HCT116 (cell line): ENCODE results near the gene ARHGAP20. TPM values are rescaled to one million over a fixed set of nuclear protein-coding genes. Genes with fewer than 3 reads are reported as not detected.

Source experiments
- ATAC-seq: fragments of 200-7000 bp; cut with Tn5 transposase; 2 replicates; pipeline ENCODE4 v1.9.1; 2020; ENCODE audit warnings: mild to moderate bottlenecking, moderate library complexity
- BruUV-seq: library from RNA; stranded (reverse); fragments of 400-500 nt; replicated peaks from 2 replicates; lab custom pipeline; 2021; lab: Mats Ljungman, UMichigan
- CTCF ChIA-PET: fragments of 300-600 bp; sonication (Branson Sonifier 250); formaldehyde crosslinking; loops from one replicate; lab custom pipeline; 2021; ENCODE audit warnings: antibody characterized with exemption; lab: Charles Lee
- POLR2A ChIA-PET: fragments of 300-600, 350-600 bp; sonication (Branson Sonifier 250); formaldehyde crosslinking; loops from one replicate; lab custom pipeline; 2021; ENCODE audit warnings: antibody characterized with exemption; lab: Charles Lee
- RAD21 ChIA-PET, 2 experiments: fragments of 300-600 bp; sonication (Branson Sonifier 250); formaldehyde crosslinking; loops; one replicate each; lab custom pipeline; 2023; ENCODE audit warnings: low total read pairs in 2 of 2; ENCODE audit not compliant: uncharacterized antibody in 2 of 2, unreplicated experiment in 2 of 2, low non-redundant PET in 1 of 2; lab: Charles Lee
- DNase-seq: peaks from one replicate; pipeline ENCODE4 v3.0.0-alpha.2; 2010; ENCODE audit warnings: low read depth, low spot score
- H2AFZ ChIP-seq: fragments of 200-600 bp; shearing (Covaris generic), sonication (generic); 2 replicates; pipeline ENCODE4 v1.6.1; 2017; ENCODE audit warnings: low read depth, mixed run types, mixed read lengths, antibody characterized with exemption, low read length; ENCODE audit not compliant: poor library complexity, severe bottlenecking
- H3K27ac ChIP-seq: 2 replicates; pipeline ENCODE4 v1.5.1; 2012; ENCODE audit warnings: low read depth, low read length
- H3K27me3 ChIP-seq: fragments of 200-600 bp; sonication (generic); 2 replicates; pipeline ENCODE4 v1.6.1; 2016; ENCODE audit warnings: mixed run types, low read length, mixed read lengths; ENCODE audit not compliant: insufficient read depth
- H3K36me3 ChIP-seq, 2 experiments: fragments of 200-500 bp in 1 of 2; fragments of 200-600 bp in 1 of 2; sonication (Bioruptor generic) in 1 of 2; sonication (generic) in 1 of 2; 2 replicates each; pipeline versions ENCODE4 v1.5.1 to v1.6.1; 2014 to 2016; ENCODE audit warnings: low read length in 2 of 2, inconsistent platforms in 1 of 2, mixed read lengths in 1 of 2, mixed run types in 1 of 2; ENCODE audit not compliant: insufficient read depth in 2 of 2, control insufficient read depth in 1 of 2
- H3K4me1 ChIP-seq, 2 experiments: fragments of 200-600 bp in 1 of 2; sonication (generic) in 1 of 2; 2 replicates each; pipeline versions ENCODE4 v1.5.1 to v1.6.1; 2012 to 2017; ENCODE audit warnings: low read length in 2 of 2, inconsistent platforms in 1 of 2, mild to moderate bottlenecking in 1 of 2, mixed read lengths in 1 of 2, mixed run types in 1 of 2, moderate library complexity in 1 of 2; ENCODE audit not compliant: insufficient read depth in 2 of 2, control insufficient read depth in 1 of 2
- H3K4me2 ChIP-seq: fragments of 200-600 bp; sonication (generic); 2 replicates; pipeline ENCODE4 v1.6.1; 2017; ENCODE audit warnings: mixed run types, low read length, mixed read lengths
- H3K4me3 ChIP-seq, 2 experiments: fragments of 200-600 bp in 1 of 2; sonication (generic) in 1 of 2; replicated peaks in 1 of 2; 2 replicates each; pipeline ENCODE4 v1.5.1; 2011 to 2016; ENCODE audit warnings: low read length in 2 of 2, control low read depth in 1 of 2, low read depth in 1 of 2, mild to moderate bottlenecking in 1 of 2, mixed read lengths in 1 of 2, mixed run types in 1 of 2
- H3K79me2 ChIP-seq: fragments of 200-600 bp; sonication (generic); 2 replicates; pipeline ENCODE4 v1.6.1; 2017; ENCODE audit warnings: mild to moderate bottlenecking, mixed run types, low read length, moderate library complexity, mixed read lengths; ENCODE audit not compliant: insufficient read depth
- H3K9ac ChIP-seq: fragments of 200-600 bp; sonication (generic); 2 replicates; pipeline ENCODE4 v1.6.1; 2016; ENCODE audit warnings: low read length, mixed read lengths
- H3K9me2 ChIP-seq: fragments of 200-600 bp; sonication (generic), shearing (Covaris generic); 2 replicates; pipeline ENCODE4 v1.6.1; 2017; ENCODE audit warnings: mixed run types, mild to moderate bottlenecking, moderate library complexity; ENCODE audit not compliant: insufficient read depth
- H3K9me3 ChIP-seq, 2 experiments: fragments of 200-500 bp in 1 of 2; fragments of 200-600 bp in 1 of 2; sonication (Bioruptor generic) in 1 of 2; sonication (generic) in 1 of 2; 2 replicates each; pipeline ENCODE4 v1.6.1; 2014 to 2017; ENCODE audit warnings: low read length in 2 of 2, mixed read lengths in 2 of 2, inconsistent platforms in 1 of 2, low read depth in 1 of 2, mild to moderate bottlenecking in 1 of 2, mixed run types in 1 of 2, moderate library complexity in 1 of 2; ENCODE audit not compliant: control insufficient read depth in 1 of 2, insufficient read depth in 1 of 2
- H4K20me1 ChIP-seq: fragments of 200-600 bp; sonication (generic), shearing (Covaris generic); 2 replicates; pipeline ENCODE4 v1.6.1; 2017; ENCODE audit warnings: mixed run types, mild to moderate bottlenecking, moderate library complexity; ENCODE audit not compliant: insufficient read depth
- CBX3 ChIP-seq: IDR thresholded peaks from 2 replicates; pipeline ENCODE4 v1.6.1; 2012; ENCODE audit warnings: low read depth
- EGR1 ChIP-seq: IDR thresholded peaks from 2 replicates; pipeline ENCODE4 v1.6.1; 2012; ENCODE audit warnings: low read depth
- EZH2 ChIP-seq: fragments of 200-600 bp; sonication (generic); IDR thresholded peaks from 2 replicates; pipeline ENCODE4 v1.6.1; 2017; ENCODE audit warnings: antibody characterized with exemption, mixed run types
- EZH2phosphoT487 ChIP-seq: fragments of 200-600 bp; IDR thresholded peaks from 2 replicates; pipeline ENCODE4 v1.6.1; 2018; ENCODE audit warnings: antibody characterized with exemption, borderline replicate concordance
- JUND ChIP-seq: IDR thresholded peaks from 2 replicates; pipeline ENCODE4 v1.6.1; 2012
- POLR2A ChIP-seq: IDR thresholded peaks from 2 replicates; pipeline ENCODE4 v1.7.0; 2011; ENCODE audit warnings: borderline replicate concordance; ENCODE audit not compliant: insufficient read depth, insufficient read length; ENCODE audit errors: extremely low read depth
- POLR2AphosphoS5 ChIP-seq: IDR thresholded peaks from 2 replicates; pipeline ENCODE4 v1.6.1; 2011; ENCODE audit warnings: mild to moderate bottlenecking, low read depth, low read length, moderate library complexity
- REST ChIP-seq: IDR thresholded peaks from 2 replicates; pipeline ENCODE4 v1.6.1; 2012; ENCODE audit warnings: low read depth
- SIN3A ChIP-seq: IDR thresholded peaks from 2 replicates; pipeline ENCODE4 v1.6.1; 2012; ENCODE audit warnings: low read depth
- SP1 ChIP-seq: IDR thresholded peaks from 2 replicates; pipeline ENCODE4 v1.6.1; 2012; ENCODE audit warnings: low read depth
- SRF ChIP-seq: IDR thresholded peaks from 2 replicates; pipeline ENCODE4 v1.6.1; 2012; ENCODE audit warnings: low read depth
- TCF7L2 ChIP-seq: IDR thresholded peaks from 2 replicates; pipeline ENCODE4 v1.7.0; 2011; ENCODE audit warnings: borderline replicate concordance, inconsistent platforms; ENCODE audit not compliant: insufficient read depth, insufficient read length; ENCODE audit errors: extremely low read depth
- ZFX ChIP-seq: fragments of 450-650 bp; IDR thresholded peaks from 2 replicates; pipeline ENCODE4 v1.6.1; 2017
- intact Hi-C: fragments of 100-400 bp; cut with micrococcal nuclease; formaldehyde crosslinking; loops from 2 replicates; pipeline ENCODE4 v1.10.0; 2022
- total RNA-seq: library from RNA; stranded (reverse); gene quantifications from one replicate; pipeline ENCODE4 v1.2.1, GENCODE V29; 2021; ENCODE audit not compliant: unreplicated experiment
- TF ChIP-seq, protein P1 (sequence below), 3 experiments: fragments of 200-600 bp in 1 of 3; sonication (generic) in 1 of 3; IDR thresholded peaks in 2 of 3; conservative IDR thresholded peaks in 1 of 3; 2 replicates each; pipeline ENCODE4 v1.5.1; 2012 to 2017; ENCODE audit warnings: low read depth in 2 of 3, low read length in 2 of 3, antibody characterized with exemption in 1 of 3, borderline replicate concordance in 1 of 3, control low read depth in 1 of 3, mild to moderate bottlenecking in 1 of 3, mixed read lengths in 1 of 3, mixed run types in 1 of 3, moderate library complexity in 1 of 3; ENCODE audit not compliant: insufficient read depth in 1 of 3

ARHGAP20 gene
- total RNA-seq, 1 experiment from 2014 or later = not detected

DNA sequence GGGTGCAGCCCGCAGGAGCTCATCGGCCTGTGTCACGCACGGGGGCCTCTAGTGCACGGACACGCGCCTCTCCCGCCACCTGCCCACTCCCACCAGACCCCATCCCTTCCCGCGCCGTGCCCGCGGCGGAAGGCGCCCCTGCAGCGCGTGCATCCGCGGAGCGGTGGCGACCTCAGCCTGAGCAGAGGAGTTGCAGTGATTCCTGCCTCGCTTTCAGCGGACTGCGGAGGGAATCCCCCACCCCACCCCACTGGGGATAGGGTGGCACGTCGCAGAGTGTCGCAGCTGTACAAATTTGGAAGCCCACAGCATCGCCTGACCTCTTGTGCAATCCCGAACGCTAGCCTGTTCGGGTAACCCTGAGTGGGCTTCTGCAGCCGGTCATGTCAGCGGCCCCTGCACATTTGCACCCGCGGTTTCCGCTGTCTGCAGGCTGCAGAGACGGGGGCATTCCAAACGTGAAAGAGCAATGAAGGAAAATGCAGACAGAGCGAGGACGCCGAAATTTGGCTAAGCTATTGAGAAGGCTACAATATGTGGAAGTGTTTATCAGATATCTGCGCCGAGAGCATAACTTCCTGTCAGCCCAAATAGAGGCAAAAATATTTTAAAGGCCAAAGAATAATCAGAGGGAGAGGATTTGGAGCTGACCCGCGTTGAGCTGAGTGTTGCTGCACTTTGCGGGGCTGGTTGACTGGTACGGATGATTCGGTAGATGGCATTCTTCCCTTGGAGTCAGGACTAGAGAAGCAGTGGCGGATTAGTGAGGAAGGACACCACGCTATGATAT, 617 bp upstream of the ARHGAP20 start:
- ATAC-seq = no peak
- BruUV-seq = no TSS peak
- no peaks in the 10 kb centered on the region for H3K36me3 ChIP-seq
- H3K9ac ChIP-seq = no peak overlapping the region
- H4K20me1 ChIP-seq = no peaks in the 10 kb centered on the region
- no peaks in the 10 kb centered on the region for H3K9me2 ChIP-seq
- peaks cover 13% of the 10 kb centered on the region for H3K27me3 ChIP-seq
- no peak overlapping the region for H3K4me2 ChIP-seq
- TF ChIP-seq SP1 = no peak
- no peak for TF ChIP-seq POLR2AphosphoS5
- TF ChIP-seq EZH2 = no peak
- no peak for TF ChIP-seq POLR2A
- no peak for TF ChIP-seq JUND
- TF ChIP-seq CBX3 = no peak
- TF ChIP-seq, protein P1, sequence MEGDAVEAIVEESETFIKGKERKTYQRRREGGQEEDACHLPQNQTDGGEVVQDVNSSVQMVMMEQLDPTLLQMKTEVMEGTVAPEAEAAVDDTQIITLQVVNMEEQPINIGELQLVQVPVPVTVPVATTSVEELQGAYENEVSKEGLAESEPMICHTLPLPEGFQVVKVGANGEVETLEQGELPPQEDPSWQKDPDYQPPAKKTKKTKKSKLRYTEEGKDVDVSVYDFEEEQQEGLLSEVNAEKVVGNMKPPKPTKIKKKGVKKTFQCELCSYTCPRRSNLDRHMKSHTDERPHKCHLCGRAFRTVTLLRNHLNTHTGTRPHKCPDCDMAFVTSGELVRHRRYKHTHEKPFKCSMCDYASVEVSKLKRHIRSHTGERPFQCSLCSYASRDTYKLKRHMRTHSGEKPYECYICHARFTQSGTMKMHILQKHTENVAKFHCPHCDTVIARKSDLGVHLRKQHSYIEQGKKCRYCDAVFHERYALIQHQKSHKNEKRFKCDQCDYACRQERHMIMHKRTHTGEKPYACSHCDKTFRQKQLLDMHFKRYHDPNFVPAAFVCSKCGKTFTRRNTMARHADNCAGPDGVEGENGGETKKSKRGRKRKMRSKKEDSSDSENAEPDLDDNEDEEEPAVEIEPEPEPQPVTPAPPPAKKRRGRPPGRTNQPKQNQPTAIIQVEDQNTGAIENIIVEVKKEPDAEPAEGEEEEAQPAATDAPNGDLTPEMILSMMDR (IDR thresholded peaks at IDR 0.05 in 2 of 3, conservative IDR thresholded peaks at IDR 0.05 in 1 of 3; ENCODE audit: borderline replicate concordance in 1 of 3, insufficient read depth in 1 of 3, low read depth in 2 of 3, low read length in 2 of 3) = no peak
- no peak for TF ChIP-seq EGR1
- TF ChIP-seq EZH2phosphoT487 = no peak
- TF ChIP-seq SRF = no peak
- no peak for TF ChIP-seq TCF7L2
- no peak for TF ChIP-seq SIN3A
- TF ChIP-seq ZFX = no peak
- TF ChIP-seq REST = no peak
- ChIA-PET CTCF (no interaction called here), POLR2A (no interaction called here), RAD21 (no interaction called here)
- no peak overlapping the region for H2AFZ ChIP-seq
- DNase-seq = no peak
- no peak overlapping the region for H3K27ac ChIP-seq
- H3K79me2 ChIP-seq = no peaks in the 10 kb centered on the region
- intact Hi-C loops = no loop called here
- no peak overlapping the region for H3K4me3 ChIP-seq
- no peaks in the 10 kb centered on the region for H3K9me3 ChIP-seq
- H3K4me1 ChIP-seq = no peaks in the 10 kb centered on the region
